GM20431 (cell line): Measurements from ENCODE around the gene SETBP1.

Experiments used
- in situ Hi-C: fragments of 300-500 bp; cut with MseI, MboI; formaldehyde crosslinking; loops from one replicate; pipeline ENCODE4 v1.15.0; 2020; ENCODE audit warnings: low sequenced_read_pairs; ENCODE audit not compliant: unreplicated experiment

The SETBP1 gene

GRCh38 chr18:44882163-44882868, 201.6 kb downstream of the SETBP1 start:
- in situ Hi-C loops: loop anchor here (25.0 kb wide), 1 partner anchor 195 kb away; the partner anchor contains the start of gene SETBP1

GRCh38 chr18:44883671-44884070, 203.0 kb downstream of the SETBP1 start:
- in situ Hi-C loops: loop anchor here (25.0 kb wide), 1 partner anchor 196 kb away; the partner anchor contains the start of gene SETBP1

GRCh38 chr18:44884431-44884830, 203.7 kb downstream of the SETBP1 start:
- in situ Hi-C loops: loop anchor here (25.0 kb wide), 1 partner anchor 197 kb away; the partner anchor contains the start of gene SETBP1

GRCh38 chr18:44885507-44885906, 204.8 kb downstream of the SETBP1 start:
- in situ Hi-C loops: loop anchor here (25.0 kb wide), 1 partner anchor 198 kb away; the partner anchor contains the start of gene SETBP1

- in situ Hi-C loops: loop anchor here (25.0 kb wide), 1 partner anchor 200 kb away; the partner anchor contains the start of gene SETBP1
These were observed 206.5 kb downstream of the SETBP1 start for GRCh38 chr18:44887227-44887631.

GRCh38 chr18:44889111-44889510, 208.4 kb downstream of the SETBP1 start:
- in situ Hi-C loops: loop anchor here (25.0 kb wide), 1 partner anchor 202 kb away; the partner anchor contains the start of gene SETBP1

- in situ Hi-C loops: loop anchor here (25.0 kb wide), 1 partner anchor 206 kb away; the partner anchor contains the start of gene SETBP1
These were observed 212.5 kb downstream of the SETBP1 start for GRCh38 chr18:44893045-44893706.

GRCh38 chr18:44893966-44894365, 213.3 kb downstream of the SETBP1 start:
- in situ Hi-C loops: loop anchor here (25.0 kb wide), 1 partner anchor 207 kb away; the partner anchor contains the start of gene SETBP1

- in situ Hi-C loops: loop anchor here (25.0 kb wide), 1 partner anchor 208 kb away; the partner anchor contains the start of gene SETBP1
These were observed 214.6 kb downstream of the SETBP1 start for GRCh38 chr18:44895176-44895798.

GRCh38 chr18:44896846-44897245, 216.2 kb downstream of the SETBP1 start:
- in situ Hi-C loops: loop anchor here (25.0 kb wide), 1 partner anchor 210 kb away; the partner anchor contains the start of gene SETBP1

- in situ Hi-C loops: loop anchor here (25.0 kb wide), 1 partner anchor 210 kb away; the partner anchor contains the start of gene SETBP1
These were observed 216.7 kb downstream of the SETBP1 start for GRCh38 chr18:44897411-44897810.

- in situ Hi-C loops: loop anchor here (25.0 kb wide), 1 partner anchor 211 kb away; the partner anchor contains the start of gene SETBP1
These were observed 217.1 kb downstream of the SETBP1 start for GRCh38 chr18:44897816-44898215.

- in situ Hi-C loops: loop anchor here (25.0 kb wide), 1 partner anchor 211 kb away; the partner anchor contains the start of gene SETBP1
These were observed 217.8 kb downstream of the SETBP1 start for GRCh38 chr18:44898498-44898897.

GRCh38 chr18:44899832-44900231, 219.1 kb downstream of the SETBP1 start:
- in situ Hi-C loops: loop anchor here (25.0 kb wide), 1 partner anchor 213 kb away; the partner anchor contains the start of gene SETBP1

GRCh38 chr18:44900627-44901026, 219.9 kb downstream of the SETBP1 start:
- in situ Hi-C loops: no loop called here

GRCh38 chr18:44901283-44901682, 220.6 kb downstream of the SETBP1 start:
- in situ Hi-C loops: no loop called here

GRCh38 chr18:44903327-44903726, 222.6 kb downstream of the SETBP1 start:
- in situ Hi-C loops: no loop called here

GRCh38 chr18:44904768-44905167, 224.1 kb downstream of the SETBP1 start:
- in situ Hi-C loops: no loop called here

GRCh38 chr18:44909191-44909719, 228.6 kb downstream of the SETBP1 start:
- in situ Hi-C loops: no loop called here

- in situ Hi-C loops: no loop called here
These were observed 230.6 kb downstream of the SETBP1 start for GRCh38 chr18:44911260-44911659.
